ENCODE data around the gene CLCN3. TPM values are rescaled to one million over a fixed set of nuclear protein-coding genes. Genes with fewer than 3 reads are reported as not detected.
"Not testable (repeated sequence)": the region's sequence is repeated elsewhere in the genome, so short reads cannot be mapped to it uniquely, and the experiment has no call there.

CLCN3 gene
- total RNA-seq: 10 to 100 TPM; 38.7 to 42.5 TPM
- long read RNA-seq, full-length matches to known transcripts: 21 of 29 reads
- long read RNA-seq, partial matches to known transcripts: 3 of 29 reads
- long read RNA-seq, other reads (novel, unspliced or antisense): 5 of 29 reads

GRCh38 chr4:169619958-169620879 lies at the start of gene CLCN3:
Gene CLCN3 (plus strand): TSS chr4:169620578. CDS start chr4:169635929, 15,351 bp downstream.
- ATAC-seq: peak; percentile 99 to 100
- intact Hi-C loops (cut with DNase I): loop anchor here (5.0 to 10.0 kb wide), 4 partner anchors 85 to 407 kb away; partner anchors contain the start of genes HPF1 (in 1 of the 2) and MFAP3L (in 1 of the 2)

GRCh38 chr4:169571012-169571411 lies 49.4 kb upstream of the CLCN3 start:
- ATAC-seq; intact Hi-C loops (cut with DNase I); DNase-seq: not testable (repeated sequence)

More at GRCh38 chr4:169619958-169620879, at the start of gene CLCN3:
- DNase-seq: peak; percentile 99

- ATAC-seq (no peak), DNase-seq (no peak)
- intact Hi-C loops (cut with DNase I): no loop called here
Measured at GRCh38 chr4:169571435-169571834, 48.9 kb upstream of the CLCN3 start.

GRCh38 chr4:169573889-169574288 lies 46.5 kb upstream of the CLCN3 start:
- DNase-seq (no peak), ATAC-seq (no peak)
- intact Hi-C loops (cut with DNase I): no loop called here

- intact Hi-C loops (cut with DNase I): no loop called here
- ATAC-seq: no peak
- DNase-seq: no peak
Measured at GRCh38 chr4:169582203-169582602, 38.2 kb upstream of the CLCN3 start.

- ATAC-seq (no peak), DNase-seq (no peak)
- intact Hi-C loops (cut with DNase I): no loop called here
Measured at GRCh38 chr4:169582706-169583105, 37.7 kb upstream of the CLCN3 start.

- DNase-seq (no peak), ATAC-seq (no peak)
- intact Hi-C loops (cut with DNase I): no loop called here
Measured at GRCh38 chr4:169583563-169583962, 36.8 kb upstream of the CLCN3 start.

GRCh38 chr4:169593050-169593560 lies 27.3 kb upstream of the CLCN3 start:
- ATAC-seq (no peak), DNase-seq (no peak)
- intact Hi-C loops (cut with DNase I): no loop called here

GRCh38 chr4:169594560-169595195 lies 25.7 kb upstream of the CLCN3 start:
- ATAC-seq (peak in 1 of 2 donors; percentile 57), DNase-seq (no peak)
- intact Hi-C loops (cut with DNase I): no loop called here

GRCh38 chr4:169601016-169601771 lies 19.2 kb upstream of the CLCN3 start:
- DNase-seq (no peak), ATAC-seq (no peak)
- intact Hi-C loops (cut with DNase I): no loop called here

- intact Hi-C loops (cut with DNase I): no loop called here
- no peak for ATAC-seq
- DNase-seq: no peak
Measured at GRCh38 chr4:169603312-169603711, 17.1 kb upstream of the CLCN3 start.

GRCh38 chr4:169604131-169604900 lies 16.1 kb upstream of the CLCN3 start:
- peak; percentile 47 to 91 for ATAC-seq
- no peak for DNase-seq
- intact Hi-C loops (cut with DNase I): no loop called here

- ATAC-seq (no peak), DNase-seq (no peak)
- intact Hi-C loops (cut with DNase I): no loop called here
Measured at GRCh38 chr4:169604903-169605331, 15.5 kb upstream of the CLCN3 start.

- intact Hi-C loops (cut with DNase I): loop anchor here (5.0 to 10.0 kb wide), 3 partner anchors 94 to 431 kb away; partner anchors contain the start of gene HPF1 (in 1 of the 2)
- no peak for DNase-seq
- ATAC-seq: no peak
Measured at GRCh38 chr4:169611157-169611556, 9.2 kb upstream of the CLCN3 start.

GRCh38 chr4:169611991-169612870 lies 8.1 kb upstream of the CLCN3 start, which contains the start of gene NEK1:
Gene NEK1 (minus strand): TSS chr4:169612583. CDS start chr4:169602630, 9,953 bp downstream.
- peak; percentile 93 for DNase-seq
- intact Hi-C loops (cut with DNase I): loop anchor here (5.0 to 10.0 kb wide), 3 partner anchors 93 to 430 kb away; partner anchors contain the start of gene HPF1 (in 1 of the 2)
- peak; percentile 99 for ATAC-seq

GRCh38 chr4:169612871-169613859 lies 7.2 kb upstream of the CLCN3 start:
- DNase-seq (peak; percentile 74), ATAC-seq (peak; percentile 64)
- intact Hi-C loops (cut with DNase I): loop anchor here (5.0 to 10.0 kb wide), 3 partner anchors 92 to 429 kb away; partner anchors contain the start of gene HPF1 (in 1 of the 2)

Data from left cardiac atrium (tissue), 4 donors.